ENCODE results near the gene ATP9B.
A peak's percentile ranks its signal among the peaks of the same experiment; 100 is the strongest.

Gene ATP9B

GRCh38 chr18:79406708-79407107, 337.5 kb downstream of the ATP9B start:
- DNase-seq (ENCODE audit: low read depth in 2 of 2) = no peak

- DNase-seq (ENCODE audit: low read depth in 2 of 2) = no peak
Observed at GRCh38 chr18:79409313-79409712, 340.1 kb downstream of the ATP9B start.

GRCh38 chr18:79410171-79410641, 341.0 kb downstream of the ATP9B start:
- no peak for DNase-seq (ENCODE audit: low read depth in 2 of 2)

GRCh38 chr18:79410731-79411613, 341.8 kb downstream of the ATP9B start:
- DNase-seq (ENCODE audit: low read depth in 2 of 2) = no peak

GRCh38 chr18:79411614-79412526, 342.7 kb downstream of the ATP9B start:
- DNase-seq (ENCODE audit: low read depth in 2 of 2) = no peak

- DNase-seq (ENCODE audit: low read depth in 2 of 2) = no peak
Observed at GRCh38 chr18:79413025-79413424, 343.8 kb downstream of the ATP9B start.

GRCh38 chr18:79413426-79413825, 344.2 kb downstream of the ATP9B start:
- no peak for DNase-seq (ENCODE audit: low read depth in 2 of 2)

- DNase-seq (ENCODE audit: low read depth in 2 of 2) = no peak
Observed at GRCh38 chr18:79413901-79414300, 344.7 kb downstream of the ATP9B start.

- no peak for DNase-seq (ENCODE audit: low read depth in 2 of 2)
Observed at GRCh38 chr18:79416022-79416676, 347.0 kb downstream of the ATP9B start.

- no peak for DNase-seq (ENCODE audit: low read depth in 2 of 2)
Observed at GRCh38 chr18:79416677-79417052, 347.5 kb downstream of the ATP9B start.

- no peak for DNase-seq (ENCODE audit: low read depth in 2 of 2)
Observed at GRCh38 chr18:79418236-79418635, 349.0 kb downstream of the ATP9B start.

- no peak for DNase-seq (ENCODE audit: low read depth in 2 of 2)
Observed at GRCh38 chr18:79418642-79419041, 349.4 kb downstream of the ATP9B start.

- DNase-seq (ENCODE audit: low read depth in 2 of 2) = no peak
Observed at GRCh38 chr18:79420033-79420745, 351.0 kb downstream of the ATP9B start.

- no peak for DNase-seq (ENCODE audit: low read depth in 2 of 2)
Observed at GRCh38 chr18:79421275-79421857, 352.2 kb downstream of the ATP9B start.

GRCh38 chr18:79422022-79422782, 353.0 kb downstream of the ATP9B start:
- peak; percentile 25 to 30 for DNase-seq (ENCODE audit: low read depth in 2 of 2)

- no peak for DNase-seq (ENCODE audit: low read depth in 2 of 2)
Observed at GRCh38 chr18:79422783-79423165, 353.6 kb downstream of the ATP9B start.

- no peak for DNase-seq (ENCODE audit: low read depth in 2 of 2)
Observed at GRCh38 chr18:79423211-79424007, 354.2 kb downstream of the ATP9B start.

GRCh38 chr18:79424008-79424565, 354.9 kb downstream of the ATP9B start:
- DNase-seq (ENCODE audit: low read depth in 2 of 2) = no peak

Data from fibroblast of skin of left quadriceps (primary cell).